ENCODE measurements around the gene HPDL.

The HPDL gene

GRCh38 chr1:45304311-45305081 lies 22.2 kb upstream of the HPDL start:
- no peak for ATAC-seq
- TF ChIP-seq, protein P1, sequence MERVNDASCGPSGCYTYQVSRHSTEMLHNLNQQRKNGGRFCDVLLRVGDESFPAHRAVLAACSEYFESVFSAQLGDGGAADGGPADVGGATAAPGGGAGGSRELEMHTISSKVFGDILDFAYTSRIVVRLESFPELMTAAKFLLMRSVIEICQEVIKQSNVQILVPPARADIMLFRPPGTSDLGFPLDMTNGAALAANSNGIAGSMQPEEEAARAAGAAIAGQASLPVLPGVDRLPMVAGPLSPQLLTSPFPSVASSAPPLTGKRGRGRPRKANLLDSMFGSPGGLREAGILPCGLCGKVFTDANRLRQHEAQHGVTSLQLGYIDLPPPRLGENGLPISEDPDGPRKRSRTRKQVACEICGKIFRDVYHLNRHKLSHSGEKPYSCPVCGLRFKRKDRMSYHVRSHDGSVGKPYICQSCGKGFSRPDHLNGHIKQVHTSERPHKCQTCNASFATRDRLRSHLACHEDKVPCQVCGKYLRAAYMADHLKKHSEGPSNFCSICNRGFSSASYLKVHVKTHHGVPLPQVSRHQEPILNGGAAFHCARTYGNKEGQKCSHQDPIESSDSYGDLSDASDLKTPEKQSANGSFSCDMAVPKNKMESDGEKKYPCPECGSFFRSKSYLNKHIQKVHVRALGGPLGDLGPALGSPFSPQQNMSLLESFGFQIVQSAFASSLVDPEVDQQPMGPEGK (CRISPR knock-in tag; IDR thresholded peaks at IDR 0.05; ENCODE audit: borderline replicate concordance), result no peak
- TF ChIP-seq CSDC2 (CRISPR knock-in tag; IDR thresholded peaks at IDR 0.05) (no peak), ZNF70 (CRISPR knock-in tag; IDR thresholded peaks at IDR 0.05) (no peak), ZNF8 (CRISPR knock-in tag; IDR thresholded peaks at IDR 0.05) (no peak), PPARA (CRISPR knock-in tag; IDR thresholded peaks at IDR 0.05; ENCODE audit: borderline replicate concordance) (no peak), TCF4 (CRISPR knock-in tag; IDR thresholded peaks at IDR 0.05; ENCODE audit: borderline replicate concordance) (no peak), ZNF565 (CRISPR knock-in tag; conservative IDR thresholded peaks at IDR 0.05; ENCODE audit: low read depth) (no peak), ZFP30 (CRISPR knock-in tag; IDR thresholded peaks at IDR 0.05) (no peak), GLIS3 (CRISPR knock-in tag; IDR thresholded peaks at IDR 0.05) (no peak), ESRRG (CRISPR knock-in tag; IDR thresholded peaks at IDR 0.05) (no peak), TOX (CRISPR knock-in tag; IDR thresholded peaks at IDR 0.05; ENCODE audit: borderline replicate concordance) (no peak), ARNTL (CRISPR knock-in tag; IDR thresholded peaks at IDR 0.05; ENCODE audit: borderline replicate concordance, low read depth) (no peak), ZC3H10 (CRISPR knock-in tag; IDR thresholded peaks at IDR 0.05) (no peak), RARB (CRISPR knock-in tag; IDR thresholded peaks at IDR 0.05) (no peak), BACH2 (CRISPR knock-in tag; IDR thresholded peaks at IDR 0.05; ENCODE audit: borderline replicate concordance) (no peak)
- TF ChIP-seq, protein P2, sequence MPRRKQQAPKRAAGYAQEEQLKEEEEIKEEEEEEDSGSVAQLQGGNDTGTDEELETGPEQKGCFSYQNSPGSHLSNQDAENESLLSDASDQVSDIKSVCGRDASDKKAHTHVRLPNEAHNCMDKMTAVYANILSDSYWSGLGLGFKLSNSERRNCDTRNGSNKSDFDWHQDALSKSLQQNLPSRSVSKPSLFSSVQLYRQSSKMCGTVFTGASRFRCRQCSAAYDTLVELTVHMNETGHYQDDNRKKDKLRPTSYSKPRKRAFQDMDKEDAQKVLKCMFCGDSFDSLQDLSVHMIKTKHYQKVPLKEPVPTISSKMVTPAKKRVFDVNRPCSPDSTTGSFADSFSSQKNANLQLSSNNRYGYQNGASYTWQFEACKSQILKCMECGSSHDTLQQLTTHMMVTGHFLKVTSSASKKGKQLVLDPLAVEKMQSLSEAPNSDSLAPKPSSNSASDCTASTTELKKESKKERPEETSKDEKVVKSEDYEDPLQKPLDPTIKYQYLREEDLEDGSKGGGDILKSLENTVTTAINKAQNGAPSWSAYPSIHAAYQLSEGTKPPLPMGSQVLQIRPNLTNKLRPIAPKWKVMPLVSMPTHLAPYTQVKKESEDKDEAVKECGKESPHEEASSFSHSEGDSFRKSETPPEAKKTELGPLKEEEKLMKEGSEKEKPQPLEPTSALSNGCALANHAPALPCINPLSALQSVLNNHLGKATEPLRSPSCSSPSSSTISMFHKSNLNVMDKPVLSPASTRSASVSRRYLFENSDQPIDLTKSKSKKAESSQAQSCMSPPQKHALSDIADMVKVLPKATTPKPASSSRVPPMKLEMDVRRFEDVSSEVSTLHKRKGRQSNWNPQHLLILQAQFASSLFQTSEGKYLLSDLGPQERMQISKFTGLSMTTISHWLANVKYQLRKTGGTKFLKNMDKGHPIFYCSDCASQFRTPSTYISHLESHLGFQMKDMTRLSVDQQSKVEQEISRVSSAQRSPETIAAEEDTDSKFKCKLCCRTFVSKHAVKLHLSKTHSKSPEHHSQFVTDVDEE (CRISPR knock-in tag; IDR thresholded peaks at IDR 0.05), result no peak
- TF ChIP-seq, protein P3, sequence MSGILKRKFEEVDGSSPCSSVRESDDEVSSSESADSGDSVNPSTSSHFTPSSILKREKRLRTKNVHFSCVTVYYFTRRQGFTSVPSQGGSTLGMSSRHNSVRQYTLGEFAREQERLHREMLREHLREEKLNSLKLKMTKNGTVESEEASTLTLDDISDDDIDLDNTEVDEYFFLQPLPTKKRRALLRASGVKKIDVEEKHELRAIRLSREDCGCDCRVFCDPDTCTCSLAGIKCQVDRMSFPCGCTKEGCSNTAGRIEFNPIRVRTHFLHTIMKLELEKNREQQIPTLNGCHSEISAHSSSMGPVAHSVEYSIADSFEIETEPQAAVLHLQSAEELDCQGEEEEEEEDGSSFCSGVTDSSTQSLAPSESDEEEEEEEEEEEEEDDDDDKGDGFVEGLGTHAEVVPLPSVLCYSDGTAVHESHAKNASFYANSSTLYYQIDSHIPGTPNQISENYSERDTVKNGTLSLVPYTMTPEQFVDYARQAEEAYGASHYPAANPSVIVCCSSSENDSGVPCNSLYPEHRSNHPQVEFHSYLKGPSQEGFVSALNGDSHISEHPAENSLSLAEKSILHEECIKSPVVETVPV (CRISPR knock-in tag; IDR thresholded peaks at IDR 0.05), result no peak
- TF ChIP-seq, protein P4, sequence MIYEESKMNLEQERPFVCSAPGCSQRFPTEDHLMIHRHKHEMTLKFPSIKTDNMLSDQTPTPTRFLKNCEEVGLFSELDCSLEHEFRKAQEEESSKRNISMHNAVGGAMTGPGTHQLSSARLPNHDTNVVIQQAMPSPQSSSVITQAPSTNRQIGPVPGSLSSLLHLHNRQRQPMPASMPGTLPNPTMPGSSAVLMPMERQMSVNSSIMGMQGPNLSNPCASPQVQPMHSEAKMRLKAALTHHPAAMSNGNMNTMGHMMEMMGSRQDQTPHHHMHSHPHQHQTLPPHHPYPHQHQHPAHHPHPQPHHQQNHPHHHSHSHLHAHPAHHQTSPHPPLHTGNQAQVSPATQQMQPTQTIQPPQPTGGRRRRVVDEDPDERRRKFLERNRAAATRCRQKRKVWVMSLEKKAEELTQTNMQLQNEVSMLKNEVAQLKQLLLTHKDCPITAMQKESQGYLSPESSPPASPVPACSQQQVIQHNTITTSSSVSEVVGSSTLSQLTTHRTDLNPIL (CRISPR knock-in tag; IDR thresholded peaks at IDR 0.05; ENCODE audit: low read depth), result no peak

- no peak for ATAC-seq
- TF ChIP-seq ISL1 (CRISPR knock-in tag; IDR thresholded peaks at IDR 0.05), result no peak
- no peak for TF ChIP-seq TCF4 (CRISPR knock-in tag; IDR thresholded peaks at IDR 0.05; ENCODE audit: borderline replicate concordance)
- no peak for TF ChIP-seq TOX (CRISPR knock-in tag; IDR thresholded peaks at IDR 0.05; ENCODE audit: borderline replicate concordance)
- TF ChIP-seq OSR1 (CRISPR knock-in tag; IDR thresholded peaks at IDR 0.05), result no peak
- TF ChIP-seq, protein P4 (CRISPR knock-in tag; IDR thresholded peaks at IDR 0.05; ENCODE audit: low read depth), result no peak
- TF ChIP-seq, protein P2 (CRISPR knock-in tag; IDR thresholded peaks at IDR 0.05), result no peak
- no peak for TF ChIP-seq GLIS3 (CRISPR knock-in tag; IDR thresholded peaks at IDR 0.05)
- no peak for TF ChIP-seq ZNF70 (CRISPR knock-in tag; IDR thresholded peaks at IDR 0.05)
- no peak for TF ChIP-seq ZNF565 (CRISPR knock-in tag; conservative IDR thresholded peaks at IDR 0.05; ENCODE audit: low read depth)
- TF ChIP-seq ZFP30 (CRISPR knock-in tag; IDR thresholded peaks at IDR 0.05), result no peak
- TF ChIP-seq SNAI2 (CRISPR knock-in tag; IDR thresholded peaks at IDR 0.05), result no peak
Observed at GRCh38 chr1:45305231-45305630, 21.5 kb upstream of the HPDL start.

Measured in SK-N-SH treated with all-trans-retinoic acid at 6 μM for 48 hours (cell line).